ENCODE data around the gene CACNA1C.

- TF ChIP-seq CTCF (IDR thresholded peaks at IDR 0.05) (no peak), POLR2A (IDR thresholded peaks at IDR 0.05) (no peak)
Observed at GRCh38 chr12:2696136-2696535, 643.3 kb downstream of the CACNA1C start.
